GM18499 (cell line): ENCODE results near the gene PRM2.
"Not testable (repeated sequence)": the region's sequence is repeated elsewhere in the genome, so short reads cannot be mapped to it uniquely, and the experiment has no call there.

ENCODE experiments used
- ATAC-seq: cut with Tn5 transposase; IDR thresholded peaks from one replicate; pipeline ENCODE4 v1.9.1; 2021; ENCODE audit warnings: moderate number of reproducible peaks; ENCODE audit not compliant: insufficient read depth, unreplicated experiment

Gene PRM2

DNA sequence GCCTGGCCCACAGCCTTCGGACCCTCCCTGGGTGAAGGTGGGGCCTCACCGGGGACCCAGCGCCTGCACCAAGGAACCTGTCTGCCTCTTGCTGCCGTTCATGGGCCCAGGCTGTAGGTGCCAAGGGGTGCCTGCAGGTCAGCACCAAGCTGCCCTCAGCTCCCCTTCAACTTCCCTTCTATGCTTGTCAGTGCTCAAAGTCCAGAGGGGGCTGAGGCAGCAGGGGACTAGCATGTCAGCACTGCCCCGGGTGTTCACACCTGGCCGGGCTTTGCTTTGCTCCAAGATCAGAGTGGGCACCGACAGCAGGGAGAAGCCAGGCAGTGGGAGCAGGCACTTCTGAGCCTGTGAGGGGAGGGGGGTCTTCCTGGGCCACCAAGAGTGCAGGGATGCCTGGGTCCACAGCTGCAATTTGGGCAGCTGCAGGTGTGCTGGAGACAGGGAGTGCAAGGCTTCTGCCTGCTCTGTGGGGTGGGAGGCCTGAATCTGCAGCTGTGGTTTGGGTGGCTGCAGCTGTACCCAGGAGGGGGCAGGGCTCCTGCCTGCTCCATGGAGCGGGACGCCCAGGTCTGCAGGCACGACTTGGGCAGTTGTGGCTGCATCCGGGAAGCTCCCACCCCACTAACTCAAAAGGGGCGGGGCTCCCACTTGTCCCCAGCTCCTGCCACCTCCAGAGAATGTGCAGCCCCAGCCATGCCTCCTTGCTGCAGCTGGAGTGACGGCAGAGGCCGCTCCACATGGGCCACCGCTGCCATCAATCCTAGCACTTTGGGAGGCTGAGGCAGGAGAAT is 32.4 kb upstream of the PRM2 start:
- ATAC-seq: no peak

DNA sequence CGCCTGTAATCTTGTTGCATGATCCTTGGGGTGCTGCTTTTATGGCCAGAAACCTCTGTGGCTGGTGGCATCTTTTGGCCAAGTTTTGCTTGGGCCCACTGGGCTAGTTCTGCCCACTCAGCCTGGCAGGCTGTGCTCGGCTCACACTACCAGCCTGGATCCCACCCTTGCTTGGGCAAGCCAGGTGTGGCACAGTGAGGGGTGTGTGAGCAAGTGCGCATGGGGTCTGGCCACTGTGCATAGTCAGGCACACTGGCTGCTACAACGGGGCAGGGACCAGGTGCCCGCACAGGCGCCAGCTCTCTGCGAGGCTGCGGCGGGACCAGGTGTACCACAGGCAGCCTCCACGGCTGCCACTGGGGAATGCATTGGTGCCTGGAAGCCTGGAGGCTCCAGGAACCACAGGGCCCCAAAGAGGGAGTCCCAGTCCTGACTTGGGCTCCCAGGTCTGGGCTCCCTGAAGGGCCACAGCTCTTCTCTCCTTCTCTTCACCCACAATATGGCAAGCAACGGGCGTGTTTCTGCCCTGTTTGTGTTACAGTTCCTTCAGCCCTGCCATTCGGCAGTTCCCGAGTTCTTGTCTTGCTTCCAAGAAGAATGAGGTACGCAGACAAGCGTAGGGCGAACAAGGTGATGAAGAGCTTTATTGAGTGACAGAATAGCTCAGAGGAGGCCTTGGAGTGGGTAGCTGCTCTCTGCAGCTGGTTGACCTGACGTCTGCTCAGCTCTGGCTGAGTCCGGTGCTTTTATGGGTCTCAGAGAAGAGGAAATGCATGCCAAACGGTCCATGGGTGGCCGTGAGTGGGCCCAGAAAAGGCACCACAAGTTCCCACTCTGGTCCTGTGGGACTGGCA is 31.6 kb upstream of the PRM2 start:
- no peak for ATAC-seq

DNA sequence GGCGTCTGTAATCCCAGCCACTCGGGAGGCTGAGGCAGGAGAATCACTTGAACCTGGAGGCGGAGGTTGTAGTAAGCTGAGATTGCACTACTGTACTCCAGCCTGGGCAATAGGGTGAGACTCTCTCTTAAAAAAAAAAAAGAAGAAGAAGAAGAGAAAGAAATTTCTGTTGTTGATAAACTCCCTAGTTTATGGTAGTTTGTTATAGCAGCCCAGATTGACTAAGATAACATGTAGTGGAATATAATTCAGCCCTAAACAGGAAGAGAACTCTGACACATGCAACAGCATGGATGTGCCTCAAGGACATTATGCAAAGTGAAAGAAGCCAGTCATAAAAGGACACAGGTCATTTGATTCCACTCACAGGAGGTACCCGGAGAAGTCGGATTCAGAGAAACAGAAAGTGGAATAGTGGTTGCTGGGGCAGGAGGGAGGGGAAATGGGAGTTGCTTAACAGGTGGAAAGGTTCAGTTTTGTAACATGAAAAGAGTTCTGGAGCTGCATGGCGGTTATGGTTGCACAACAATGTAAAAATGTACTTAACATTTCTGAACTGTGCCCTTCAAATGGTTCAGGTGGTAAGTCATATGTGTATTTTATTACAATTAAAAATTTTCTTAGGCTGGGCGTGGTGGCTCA is 30.8 kb upstream of the PRM2 start:
- no peak for ATAC-seq

DNA sequence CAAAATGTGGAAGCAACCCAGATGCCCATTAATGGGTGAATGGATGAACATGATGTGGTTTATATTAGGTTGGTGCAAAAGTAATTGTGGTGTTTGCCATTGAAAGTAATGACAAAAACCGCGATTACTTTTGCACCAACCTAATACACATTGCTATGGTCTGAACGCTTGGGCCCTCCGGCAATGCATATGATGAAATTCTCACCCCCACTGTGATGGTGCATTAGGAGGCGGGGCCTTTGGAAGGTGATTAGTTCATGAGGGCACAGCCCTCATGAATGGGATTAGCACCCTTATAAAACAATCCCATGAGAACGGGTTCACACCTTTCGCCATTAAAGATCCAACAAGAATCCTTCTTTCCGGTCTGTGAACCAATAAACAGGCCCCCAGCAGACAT is 30.1 kb upstream of the PRM2 start:
- ATAC-seq: no peak

GRCh38 chr16:11303405-11304138 is 27.3 kb upstream of the PRM2 start:
- ATAC-seq: no peak

DNA sequence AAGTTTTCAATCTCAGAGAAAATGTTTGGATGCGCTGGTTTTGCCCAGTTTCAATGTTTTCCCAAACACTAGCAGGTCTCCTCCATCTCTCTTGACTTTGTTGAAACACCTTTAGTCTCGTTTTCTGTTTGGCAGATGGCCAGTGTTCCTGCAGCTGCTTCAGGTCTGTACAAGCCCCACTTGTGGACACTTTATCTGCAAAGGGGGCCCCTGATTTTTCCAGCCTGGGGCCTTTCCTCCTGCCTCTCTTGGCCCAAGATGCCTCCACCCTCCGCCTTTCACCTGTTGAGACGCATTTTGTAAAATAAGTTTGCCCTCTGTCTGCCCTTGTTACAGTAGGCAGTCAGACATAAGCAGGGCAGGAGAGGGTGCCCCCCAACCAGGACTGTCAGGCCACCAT is 26.7 kb upstream of the PRM2 start:
- ATAC-seq: no peak

GRCh38 chr16:11301645-11302501 is 25.6 kb upstream of the PRM2 start:
- no peak for ATAC-seq

GRCh38 chr16:11300560-11300892 is 24.2 kb upstream of the PRM2 start:
- ATAC-seq: no peak

GRCh38 chr16:11299865-11300559 is 23.7 kb upstream of the PRM2 start:
- no peak for ATAC-seq

DNA sequence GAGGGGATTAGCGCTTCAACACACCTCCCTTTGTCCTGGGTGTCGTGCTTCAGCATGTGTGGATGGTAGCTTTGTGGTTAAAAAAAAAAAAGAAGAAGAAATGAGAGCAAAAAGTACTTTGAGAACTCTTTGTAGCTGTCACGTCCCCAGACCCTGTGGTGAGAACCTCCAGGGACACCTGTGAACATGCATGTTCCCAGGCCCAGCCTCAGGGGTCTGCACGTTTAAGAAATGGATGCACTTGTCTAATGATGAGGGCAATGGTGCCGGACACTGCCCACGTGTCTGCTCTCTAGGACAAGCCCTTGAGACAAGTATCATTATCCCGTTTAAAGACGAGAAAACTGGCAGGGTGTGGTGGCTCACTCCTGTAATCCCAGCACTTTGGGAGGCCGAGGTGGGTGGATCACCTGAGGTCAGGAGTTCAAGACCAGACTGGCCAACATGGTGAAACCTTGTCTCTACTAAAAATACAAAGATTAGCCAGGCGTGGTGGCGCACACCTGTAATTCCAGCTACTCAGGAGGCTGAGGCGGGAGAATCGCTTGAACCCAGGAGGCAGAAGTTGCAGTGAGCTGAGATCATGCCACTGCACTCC is 22.8 kb upstream of the PRM2 start:
- not testable (repeated sequence) for ATAC-seq

- ATAC-seq: no peak
Observed at GRCh38 chr16:11298143-11298900, 22.0 kb upstream of the PRM2 start.

- ATAC-seq: peak; percentile 38
Observed at GRCh38 chr16:11297492-11298142, 21.3 kb upstream of the PRM2 start.

DNA sequence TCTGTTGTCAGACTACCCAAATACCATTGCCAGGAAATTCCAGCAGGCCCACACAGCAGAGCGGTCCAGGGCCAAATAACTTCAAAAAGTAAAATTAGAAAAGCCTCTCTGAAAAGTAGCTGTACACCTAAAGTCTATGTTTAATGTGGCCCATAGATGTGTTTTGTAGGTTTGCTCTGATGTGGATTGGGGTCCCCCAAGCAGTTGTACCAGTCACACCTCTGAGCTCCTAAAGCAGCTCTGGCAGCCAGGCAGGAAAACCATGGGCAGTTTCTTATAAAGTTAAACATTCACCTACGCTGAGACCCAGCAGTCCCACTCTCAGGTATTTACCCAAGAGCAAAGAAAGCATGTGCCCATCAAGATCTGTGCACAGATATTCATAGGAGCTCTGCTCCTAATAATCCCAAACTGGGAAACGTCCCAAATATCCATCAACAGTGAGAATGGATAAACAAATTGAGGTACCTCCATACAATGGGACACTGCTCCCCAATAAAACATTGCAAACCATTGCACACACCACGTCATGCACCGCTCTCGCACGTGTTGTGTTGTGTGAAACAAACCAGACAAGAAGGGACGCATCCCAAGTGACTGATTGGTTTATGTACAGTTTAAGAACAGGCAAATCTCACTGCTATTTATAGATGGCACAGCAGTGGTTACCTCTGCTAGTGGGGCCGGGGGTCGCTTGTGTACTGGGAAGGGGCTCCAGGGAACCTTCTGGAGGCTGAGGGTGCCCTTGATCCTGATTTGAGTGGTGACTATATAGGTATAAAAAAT is 20.6 kb upstream of the PRM2 start:
- ATAC-seq: no peak

DNA sequence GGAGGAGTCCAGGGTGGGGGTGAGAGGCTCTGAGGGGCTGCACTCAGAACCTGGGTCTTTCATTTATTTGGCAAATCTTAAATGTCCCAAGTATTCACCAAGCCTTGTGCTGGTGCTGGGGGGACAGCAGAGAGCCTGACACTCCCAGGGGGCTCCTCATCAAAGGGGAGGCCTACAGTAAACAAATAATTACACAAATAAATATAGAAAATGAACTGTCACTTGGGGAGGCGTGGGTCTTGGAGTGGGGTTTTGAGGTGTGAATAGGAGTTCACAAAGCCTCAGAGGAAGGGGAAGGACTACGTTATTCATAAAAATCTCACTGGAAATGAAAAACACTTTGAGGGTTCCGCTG is 20.0 kb upstream of the PRM2 start:
- no peak for ATAC-seq

DNA sequence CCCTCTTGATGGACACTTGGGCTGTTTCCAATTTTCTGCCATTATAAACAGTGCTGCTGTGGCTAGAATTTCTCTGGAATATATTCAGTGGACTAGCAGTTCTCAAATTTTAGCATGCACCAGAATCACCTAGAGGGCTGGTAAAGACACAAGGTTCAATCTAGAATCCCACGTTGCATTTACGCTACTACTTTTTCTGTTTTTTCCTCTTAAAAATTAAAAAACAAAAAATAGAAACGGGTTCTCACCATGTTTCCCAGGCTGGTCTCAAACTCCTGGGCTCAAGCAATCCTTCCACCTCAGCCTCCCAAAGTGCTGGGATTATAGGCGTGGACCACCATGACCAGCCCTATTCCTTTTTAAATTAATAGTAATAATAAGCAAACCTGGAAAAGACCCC is 19.4 kb upstream of the PRM2 start:
- no peak for ATAC-seq

- ATAC-seq: no peak
Observed at GRCh38 chr16:11292076-11292748, 15.9 kb upstream of the PRM2 start.
